IMR-90 (cell line): ENCODE data around the gene ABR. TPM values are rescaled to one million over a fixed set of nuclear protein-coding genes. Genes with fewer than 3 reads are reported as not detected.
"Not testable (repeated sequence)": the region's sequence is repeated elsewhere in the genome, so short reads cannot be mapped to it uniquely, and the experiment has no call there.

Source experiments
- ATAC-seq: fragments of 200-7000 bp; cut with Tn5 transposase; 2 replicates; pipeline ENCODE4 v1.9.1; 2020; ENCODE audit warnings: low read depth, mild to moderate bottlenecking, moderate library complexity
- BruUV-seq: library from RNA; stranded (reverse); fragments of 400-500 nt; replicated peaks from 2 replicates; lab custom pipeline; 2021; lab: Mats Ljungman, UMichigan
- CTCF ChIA-PET: fragments of 300-600 bp; formaldehyde crosslinking; extraction: SDS; loops from one replicate; lab custom pipeline; 2021; ENCODE audit warnings: antibody characterized with exemption; lab: Yijun Ruan, JAX
- POLR2A ChIA-PET: fragments of 300-600 bp; sonication (Branson Sonifier 250); formaldehyde crosslinking; loops from one replicate; lab custom pipeline; 2022; ENCODE audit warnings: antibody characterized with exemption; ENCODE audit not compliant: unreplicated experiment; lab: Charles Lee
- DNase-seq: peaks from one replicate; pipeline ENCODE4 v3.0.0; 2013
- H2AFZ ChIP-seq: replicated peaks from 2 replicates; pipeline ENCODE3; 2013; ENCODE audit warnings: low read length, mild to moderate bottlenecking; ENCODE audit not compliant: poor library complexity
- H2AK5ac ChIP-seq: 2 replicates; pipeline ENCODE4 v1.6.1; 2013; ENCODE audit warnings: low read depth, low read length, inconsistent platforms
- H2AK9ac ChIP-seq: replicated peaks from 2 replicates; pipeline ENCODE3; 2013; ENCODE audit warnings: mild to moderate bottlenecking, low read depth, low read length, moderate library complexity; ENCODE audit not compliant: poor library complexity
- H2BK120ac ChIP-seq: 2 replicates; pipeline ENCODE4 v1.6.1; 2013; ENCODE audit warnings: low read depth, low read length, inconsistent platforms
- H2BK15ac ChIP-seq: 3 replicates; pipeline ENCODE4 v1.6.1; 2013; ENCODE audit warnings: low read depth, low read length, inconsistent platforms
- H2BK20ac ChIP-seq: 2 replicates; pipeline ENCODE4 v1.6.1; 2013; ENCODE audit warnings: low read depth, mild to moderate bottlenecking, inconsistent platforms, low read length, moderate library complexity
- H2BK5ac ChIP-seq: 2 replicates; pipeline ENCODE4 v1.6.1; 2013; ENCODE audit warnings: mild to moderate bottlenecking, low read depth, low read length, inconsistent platforms; ENCODE audit not compliant: poor library complexity, severe bottlenecking
- H3K14ac ChIP-seq: replicated peaks from 2 replicates; pipeline ENCODE4 v1.6.1; 2013; ENCODE audit warnings: low read depth, low read length, inconsistent platforms
- H3K18ac ChIP-seq: 2 replicates; pipeline ENCODE4 v1.6.1; 2013; ENCODE audit warnings: low read depth, low read length, control low read depth
- H3K23ac ChIP-seq: 2 replicates; pipeline ENCODE4 v1.6.1; 2013; ENCODE audit warnings: low read depth, low read length, inconsistent platforms
- H3K27ac ChIP-seq: 2 replicates; pipeline ENCODE4 v1.5.1; 2013; ENCODE audit warnings: mild to moderate bottlenecking, control low read depth, low read length; ENCODE audit not compliant: insufficient read depth
- H3K27me3 ChIP-seq: 2 replicates; pipeline ENCODE4 v1.6.1; 2013; ENCODE audit warnings: low read length; ENCODE audit not compliant: control insufficient read depth, insufficient read depth
- H3K36me3 ChIP-seq: 2 replicates; pipeline ENCODE4 v1.6.1; 2013; ENCODE audit warnings: low read length, mixed read lengths; ENCODE audit not compliant: control insufficient read depth, insufficient read depth
- H3K4ac ChIP-seq: 2 replicates; pipeline ENCODE4 v1.6.1; 2013; ENCODE audit warnings: low read depth, low read length, inconsistent platforms
- H3K4me1 ChIP-seq: 2 replicates; pipeline ENCODE4 v1.6.1; 2013; ENCODE audit warnings: low read length, mixed read lengths; ENCODE audit not compliant: control insufficient read depth, insufficient read depth
- H3K4me2 ChIP-seq: 2 replicates; pipeline ENCODE4 v1.6.1; 2013; ENCODE audit warnings: low read depth, mild to moderate bottlenecking, control low read depth, low read length, moderate library complexity
- H3K4me3 ChIP-seq: 2 replicates; pipeline ENCODE4 v1.5.1; 2013; ENCODE audit warnings: low read depth, mild to moderate bottlenecking, control low read depth, low read length, moderate library complexity; ENCODE audit not compliant: insufficient read depth
- H3K56ac ChIP-seq: 2 replicates; pipeline ENCODE4 v1.6.1; 2013; ENCODE audit warnings: low read length, inconsistent platforms; ENCODE audit not compliant: insufficient read depth; ENCODE audit errors: extremely low read depth
- H3K79me1 ChIP-seq, 2 experiments: 2 replicates each; pipeline ENCODE4 v1.6.1; 2013; ENCODE audit warnings: low read length in 2 of 2, inconsistent platforms in 1 of 2, low read depth in 1 of 2
- H3K9ac ChIP-seq: 2 replicates; pipeline ENCODE4 v1.6.1; 2013; ENCODE audit warnings: low read depth, low read length, control low read depth
- H3K9me1 ChIP-seq: 2 replicates; pipeline ENCODE4 v1.6.1; 2013; ENCODE audit warnings: low read length, inconsistent platforms; ENCODE audit not compliant: insufficient read depth
- H3K9me3 ChIP-seq: 2 replicates; pipeline ENCODE4 v1.6.1; 2013; ENCODE audit warnings: low read length; ENCODE audit not compliant: control insufficient read depth, insufficient read depth
- H4K20me1 ChIP-seq: 2 replicates; pipeline ENCODE4 v1.6.1; 2013; ENCODE audit warnings: low read length, inconsistent platforms; ENCODE audit not compliant: insufficient read depth
- H4K5ac ChIP-seq: 2 replicates; pipeline ENCODE4 v1.6.1; 2013; ENCODE audit warnings: mild to moderate bottlenecking, low read depth, low read length, control low read depth
- H4K8ac ChIP-seq, 2 experiments: 2 replicates each; pipeline ENCODE4 v1.6.1; 2013; ENCODE audit warnings: low read depth in 2 of 2, low read length in 2 of 2, control low read depth in 1 of 2, inconsistent platforms in 1 of 2
- H4K91ac ChIP-seq: 2 replicates; pipeline ENCODE4 v1.6.1; 2013; ENCODE audit warnings: low read depth, low read length, inconsistent platforms; ENCODE audit not compliant: insufficient read depth
- CEBPB ChIP-seq: IDR thresholded peaks from 2 replicates; pipeline ENCODE4 v1.6.1; 2012; ENCODE audit warnings: low read depth, low read length, improper control_type of control experiment
- WGBS, 2 experiments: methylation state at CpG; one replicate each; pipeline versions ENCODE4 v1.1.5 to v1.1.7; 2013; ENCODE audit warnings: missing lambda C conversion rate in 2 of 2; ENCODE audit not compliant: insufficient read length in 1 of 2; ENCODE audit errors: extremely low coverage in 2 of 2; 5-methylcytosine and 5-hydroxymethylcytosine counted together
- dilution Hi-C: fragments of 300-500 bp; cut with HindIII; formaldehyde crosslinking; loops from one replicate; pipeline ENCODE4 v1.14.3; 2018; ENCODE audit warnings: low sequenced_read_pairs; ENCODE audit not compliant: unreplicated experiment
- in situ Hi-C: fragments of 300-500 bp; cut with MboI; formaldehyde crosslinking; loops from 3 replicates; pipeline ENCODE4 v1.14.3; 2019; ENCODE audit warnings: low sequenced_read_pairs, inconsistent platforms, mixed read lengths
- intact Hi-C: fragments of 100-400 bp; cut with micrococcal nuclease; formaldehyde crosslinking; loops from 2 replicates; pipeline ENCODE4 v1.10.0; 2022
- polyA plus RNA-seq, 3 experiments: library from polyadenylated mRNA; depleted of rRNA; stranded (reverse); fragments of >200 nt; gene quantifications; 2 replicates each; pipeline ENCODE4 v1.2.3, GENCODE V29; 2012; ENCODE audit warnings: low replicate concordance in 1 of 3
- total RNA-seq: library from RNA; depleted of rRNA; stranded (reverse); fragments of >200 nt; gene quantifications from 2 replicates; pipeline ENCODE4 v1.2.3, GENCODE V29; 2012

The ABR gene
- total and polyA plus RNA-seq, 2 of the 4 experiments (the other 2 are of a cell fraction): 28.3 to 79.7 TPM

DNA sequence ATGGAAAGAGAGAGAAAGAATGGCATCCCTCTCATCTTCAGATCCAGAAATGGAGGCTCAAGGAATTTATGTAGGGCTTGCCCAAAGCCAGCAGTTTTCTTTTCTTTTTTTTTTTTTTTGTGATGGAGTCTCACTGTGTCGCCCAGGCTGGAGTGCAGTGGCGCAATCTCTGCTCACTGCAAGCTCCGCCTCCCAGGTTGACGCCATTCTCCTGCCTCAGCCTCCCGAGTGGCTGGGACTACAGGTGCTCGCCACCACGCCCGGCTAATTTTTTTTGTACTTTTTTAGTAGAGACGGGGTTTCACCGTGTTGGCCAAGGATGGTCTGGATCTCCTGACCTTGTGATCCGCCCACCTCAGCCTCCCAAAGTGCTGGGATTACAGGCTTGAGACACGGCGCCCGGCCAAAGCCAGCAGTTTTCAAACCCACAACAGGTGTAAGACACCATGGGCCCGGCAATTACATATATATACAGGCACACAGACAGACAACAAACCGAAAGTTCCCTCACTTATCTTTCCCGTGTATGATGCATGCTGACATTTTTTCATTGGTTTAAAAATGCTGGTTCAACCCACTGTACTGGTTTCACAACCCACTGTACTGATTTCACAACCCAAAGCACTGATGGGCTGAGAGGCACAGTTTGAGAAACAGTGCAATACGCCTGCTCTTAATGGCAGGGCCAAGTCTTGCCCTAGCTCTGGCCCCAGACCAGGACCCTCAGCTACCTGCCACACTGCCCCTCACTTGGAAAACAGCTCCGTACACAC, 81.6 kb downstream of the ABR start:
- DNase-seq: peak; percentile 78
- H3K18ac ChIP-seq, H3K27ac ChIP-seq, BruUV-seq, H2BK5ac ChIP-seq, H3K9me1 ChIP-seq, intact Hi-C loops, in situ Hi-C loops, H3K4me2 ChIP-seq, H4K5ac ChIP-seq, POLR2A ChIA-PET, H3K4me3 ChIP-seq, H3K56ac ChIP-seq, H2BK120ac ChIP-seq, H3K27me3 ChIP-seq, H2BK15ac ChIP-seq, H3K23ac ChIP-seq, H3K14ac ChIP-seq, H3K4me1 ChIP-seq, CTCF ChIA-PET, H4K8ac ChIP-seq, H2BK20ac ChIP-seq, H4K91ac ChIP-seq, H2AFZ ChIP-seq, H3K4ac ChIP-seq, H3K9me3 ChIP-seq, dilution Hi-C loops, H3K9ac ChIP-seq, H2AK9ac ChIP-seq: not testable (repeated sequence)
- Histone ChIP-seq H4K20me1 (peaks cover 12% of the 10 kb centered on the region), H3K79me1 (peaks cover 14 to 58% of the 10 kb centered on the region in 2 experiments), H2AK5ac (0 out of 2 replicates have a peak overlapping the region, but pooled peaks have one; percentile 48), H3K36me3 (peaks cover 40% of the 10 kb centered on the region)
- WGBS, 2 experiments: 76% methylated on average over 7 of the region's 19 CpGs; no CpG with 5 or more reads in 1 of the 2 experiments
- peak; percentile 92 for ATAC-seq
- TF ChIP-seq CEBPB: peak; percentile 99
